ENCODE data around the gene IQCK.

The IQCK gene

GRCh38 chr16:19841184-19841583, 123.1 kb downstream of the IQCK start:
- DNase-seq = no peak

- DNase-seq = no peak
These were observed 124.5 kb downstream of the IQCK start for GRCh38 chr16:19842426-19843157.

- DNase-seq = no peak
These were observed 125.3 kb downstream of the IQCK start for GRCh38 chr16:19843371-19843770.

- DNase-seq = no peak
These were observed 127.0 kb downstream of the IQCK start for GRCh38 chr16:19844945-19845641.

DNA sequence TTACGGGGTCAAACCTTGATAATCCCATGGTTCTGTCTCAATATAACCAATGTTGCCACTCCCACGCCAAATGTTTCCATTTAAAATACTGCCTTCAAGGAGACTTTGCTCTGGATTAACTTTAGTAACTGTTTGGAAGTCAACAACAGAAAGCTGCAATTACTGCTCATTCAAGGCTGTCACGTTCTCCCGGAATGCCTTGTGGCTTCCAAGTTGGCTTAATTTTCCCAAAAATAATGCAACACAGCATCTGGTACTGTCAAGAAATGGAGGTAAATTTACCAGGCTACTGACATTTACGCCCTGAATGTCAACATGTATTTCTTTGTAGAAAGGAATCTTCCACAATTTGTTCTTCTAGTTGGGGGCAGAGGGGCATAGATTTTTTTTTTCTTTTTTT, 128.4 kb downstream of the IQCK start:
- no peak for DNase-seq

- no peak for DNase-seq
These were observed 130.7 kb downstream of the IQCK start for GRCh38 chr16:19848756-19849155.

- no peak for DNase-seq
These were observed 132.2 kb downstream of the IQCK start for GRCh38 chr16:19850131-19850817.

- DNase-seq = no peak
These were observed 133.4 kb downstream of the IQCK start for GRCh38 chr16:19851476-19851875.

DNA sequence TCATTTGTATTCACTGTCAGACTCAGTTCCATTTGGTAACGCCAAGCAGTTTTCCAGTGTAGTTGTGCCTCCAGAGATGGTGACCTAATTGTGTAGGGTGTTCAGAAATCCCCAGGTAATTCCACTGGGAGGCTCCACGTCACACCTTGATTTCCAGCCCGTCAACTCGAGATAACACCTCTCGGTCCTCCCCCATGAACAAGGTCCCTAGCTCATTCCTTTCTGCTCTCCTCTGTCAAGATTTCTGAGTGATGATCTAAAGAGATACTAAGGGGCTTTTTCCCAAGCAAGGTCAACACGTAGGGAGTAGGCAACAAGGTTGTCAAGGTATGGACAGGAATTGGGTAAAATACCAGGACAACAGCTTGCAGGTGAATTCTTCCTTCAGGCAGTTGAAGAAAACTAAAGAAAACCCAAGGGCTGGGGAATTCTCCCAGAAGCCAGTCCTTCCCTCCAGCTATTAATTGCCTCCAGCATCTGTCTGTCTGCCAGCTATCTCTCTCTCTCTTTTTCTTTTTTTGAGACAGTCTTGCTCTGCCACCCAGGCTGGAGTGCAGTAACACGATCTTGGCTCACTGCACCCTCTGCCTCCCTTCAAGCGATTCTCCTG, 135.2 kb downstream of the IQCK start:
- DNase-seq = no peak

- DNase-seq = no peak
These were observed 135.9 kb downstream of the IQCK start for GRCh38 chr16:19853742-19854542.

DNA sequence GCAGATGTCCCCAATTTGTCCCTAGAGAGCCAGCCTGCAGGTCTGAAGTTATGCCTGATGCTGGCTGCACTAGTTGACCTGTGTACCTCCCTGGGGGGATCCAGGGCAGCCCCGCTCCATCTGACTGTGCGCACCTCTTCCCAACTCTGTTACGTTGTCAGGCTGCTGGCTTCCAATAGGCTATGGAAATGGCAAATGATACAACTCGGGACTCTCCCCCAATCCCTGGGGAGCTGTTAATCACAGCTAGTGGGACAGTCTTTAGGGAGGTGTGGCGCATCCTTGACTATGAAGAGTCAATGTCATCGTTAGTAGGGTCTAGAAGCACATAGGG, 136.4 kb downstream of the IQCK start:
- DNase-seq = no peak

GRCh38 chr16:19856120-19856519, 138.0 kb downstream of the IQCK start:
- DNase-seq = no peak

DNA sequence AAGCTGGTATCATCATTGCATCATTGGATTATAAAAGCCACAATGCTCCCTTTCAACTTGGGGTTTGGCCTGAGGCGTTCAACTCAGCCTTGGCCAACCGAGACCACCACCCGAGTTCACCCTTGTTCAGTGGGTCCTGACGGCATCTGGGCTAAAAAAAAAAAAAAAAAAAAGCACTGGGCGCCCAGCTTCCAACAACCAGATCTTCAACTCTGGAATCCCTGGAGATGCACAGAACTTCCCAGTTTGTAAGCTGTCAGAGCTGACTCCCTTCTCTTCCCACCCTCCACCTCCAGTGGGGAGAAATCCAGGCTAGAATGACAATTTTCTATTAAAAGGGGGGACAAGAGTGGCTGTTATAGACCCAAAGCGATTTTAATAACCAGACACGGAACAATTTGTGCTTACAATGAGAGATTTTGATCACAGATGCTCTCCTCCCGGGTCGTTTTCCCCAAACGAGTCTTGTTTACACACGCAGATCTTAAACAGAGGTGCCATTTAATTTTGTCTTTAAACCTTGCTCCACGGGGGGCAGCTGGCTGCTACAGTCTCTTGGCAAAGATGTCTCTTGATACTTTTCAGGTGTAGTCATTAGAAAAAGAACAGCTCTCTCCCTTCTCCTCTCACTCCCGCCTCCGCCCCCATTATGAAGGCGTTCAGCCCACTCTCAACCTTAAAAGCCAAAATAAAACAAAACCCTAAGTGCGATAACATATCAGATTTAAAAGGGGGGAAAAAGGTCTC, 139.7 kb downstream of the IQCK start:
- DNase-seq = no peak

- no peak for DNase-seq
These were observed 140.4 kb downstream of the IQCK start for GRCh38 chr16:19858340-19859018.

- DNase-seq = no peak
These were observed 141.1 kb downstream of the IQCK start for GRCh38 chr16:19859166-19859565.

- DNase-seq = no peak
These were observed 141.5 kb downstream of the IQCK start for GRCh38 chr16:19859603-19860002.

GRCh38 chr16:19860166-19861041, 142.3 kb downstream of the IQCK start:
- DNase-seq = no peak

GRCh38 chr16:19861133-19861532, 143.1 kb downstream of the IQCK start:
- no peak for DNase-seq

DNA sequence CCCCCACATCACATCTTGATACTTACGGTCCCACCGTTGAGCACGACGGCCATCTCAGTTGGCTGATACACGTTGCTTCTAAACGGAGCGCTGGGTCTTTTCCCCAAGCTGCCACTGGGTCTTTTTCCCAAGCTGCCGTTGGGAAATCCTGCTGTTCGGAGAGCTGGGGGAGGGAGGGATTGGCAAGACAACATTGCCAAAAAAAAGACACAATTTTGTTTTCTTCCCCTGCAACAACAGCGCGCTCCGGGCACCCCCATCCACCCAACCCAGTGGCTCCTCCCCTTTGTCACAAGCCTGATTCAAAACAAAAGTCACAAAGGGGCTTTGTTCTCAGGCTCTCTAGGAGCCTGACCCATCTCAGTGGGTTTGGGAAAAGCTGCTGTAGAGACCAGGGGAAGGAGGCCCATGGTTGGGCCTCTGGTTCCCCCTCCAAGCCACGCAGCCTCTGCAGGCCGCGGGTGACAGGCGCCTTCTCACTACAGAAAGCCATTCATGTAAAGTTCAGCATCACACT, 143.8 kb downstream of the IQCK start:
- no peak for DNase-seq

DNA sequence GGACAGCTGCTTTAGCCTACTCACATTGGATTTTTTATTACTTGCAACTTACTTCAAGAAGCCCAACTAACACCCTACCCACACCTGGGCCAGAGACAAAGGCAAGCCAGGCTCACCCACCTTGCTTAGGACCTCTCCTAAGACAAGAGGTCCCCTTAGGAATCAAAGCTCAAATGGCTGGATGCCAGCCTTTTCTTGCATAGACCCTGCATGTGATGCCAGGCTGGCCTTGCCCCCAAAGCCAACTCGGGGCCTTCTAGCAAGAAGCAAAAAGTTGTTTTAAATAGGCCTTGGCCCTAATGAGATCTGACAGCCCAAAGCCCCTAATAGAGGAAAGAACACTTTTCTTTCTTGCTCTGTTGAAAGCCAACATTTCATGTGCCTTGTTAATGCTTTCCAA, 145.9 kb downstream of the IQCK start:
- no peak for DNase-seq

Data from activated CD8-positive, alpha-beta memory T cell treated with anti-CD3 and anti-CD28 coated beads, Interleukin-2, amount 50 U/mL, for 4 hours (primary cell).